ENCODE measurements around the gene SORBS1. TPM values are rescaled to one million over a fixed set of nuclear protein-coding genes. Genes with fewer than 3 reads are reported as not detected.

SORBS1 gene
- total RNA-seq, 1 experiment from 2014 or later = 0.56 TPM

DNA sequence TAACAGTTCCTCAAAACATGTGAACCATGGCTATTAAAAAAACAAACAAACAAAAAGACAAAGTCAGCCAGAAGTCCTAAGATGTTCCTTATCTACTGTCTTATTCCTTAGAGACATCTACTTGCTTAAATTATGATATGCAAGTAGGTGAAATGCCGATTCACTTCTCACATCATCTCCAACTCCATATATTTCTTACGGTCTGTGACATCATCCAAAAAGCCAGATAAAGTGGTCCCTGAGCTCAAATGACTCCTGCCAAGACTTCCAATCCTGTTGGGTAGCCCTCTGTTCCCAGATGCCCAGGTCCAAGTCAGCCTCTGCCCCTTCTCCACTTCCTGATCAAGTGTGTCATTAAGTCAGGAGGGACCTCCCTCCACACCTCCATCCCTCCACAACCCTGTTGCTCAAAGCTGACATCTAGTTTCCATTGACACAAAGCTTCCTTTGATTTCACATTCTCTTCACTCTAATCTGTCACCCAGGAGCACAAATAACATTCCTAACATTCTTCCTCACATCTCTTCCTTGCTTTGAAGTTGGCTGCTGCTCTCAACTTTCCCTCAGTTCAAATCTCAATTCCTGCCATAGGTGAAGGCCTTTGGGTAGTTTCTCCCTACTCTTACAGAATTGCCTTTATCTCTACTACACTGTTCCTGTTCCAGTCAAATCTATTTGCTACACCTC lies 214.3 kb downstream of the SORBS1 start:
- BruUV-seq (replicated peaks) = no TSS peak
- Histone ChIP-seq H3K27ac (ENCODE audit: low read depth, low read length, poor library complexity, severe bottlenecking) (no peak overlapping the region), H3K36me3 (ENCODE audit: insufficient read depth, low read length, poor library complexity, severe bottlenecking) (no peaks in the 10 kb centered on the region), H3K27me3 (replicated peaks; ENCODE audit: insufficient read depth, low read depth, low read length, poor library complexity) (peaks cover 5% of the 10 kb centered on the region), H3K4me3 (ENCODE audit: low read depth, low read length, poor library complexity, severe bottlenecking) (no peak overlapping the region), H3K9me3 (ENCODE audit: low read depth, low read length, poor library complexity, severe bottlenecking) (no peaks in the 10 kb centered on the region), H3K4me1 (ENCODE audit: insufficient read depth, low read length, poor library complexity, severe bottlenecking) (peaks cover 4% of the 10 kb centered on the region)
- CTCF ChIA-PET = no interaction called here
- DNase-seq (ENCODE audit: low spot score) = no peak
- POLR2A ChIA-PET (ENCODE audit: low non-redundant PET) = no interaction called here
- no peak for TF ChIP-seq EZH2 (IDR thresholded peaks at IDR 0.05; ENCODE audit: borderline replicate concordance, low read depth, low read length, poor library complexity, severe bottlenecking)
- TF ChIP-seq, protein P1, sequence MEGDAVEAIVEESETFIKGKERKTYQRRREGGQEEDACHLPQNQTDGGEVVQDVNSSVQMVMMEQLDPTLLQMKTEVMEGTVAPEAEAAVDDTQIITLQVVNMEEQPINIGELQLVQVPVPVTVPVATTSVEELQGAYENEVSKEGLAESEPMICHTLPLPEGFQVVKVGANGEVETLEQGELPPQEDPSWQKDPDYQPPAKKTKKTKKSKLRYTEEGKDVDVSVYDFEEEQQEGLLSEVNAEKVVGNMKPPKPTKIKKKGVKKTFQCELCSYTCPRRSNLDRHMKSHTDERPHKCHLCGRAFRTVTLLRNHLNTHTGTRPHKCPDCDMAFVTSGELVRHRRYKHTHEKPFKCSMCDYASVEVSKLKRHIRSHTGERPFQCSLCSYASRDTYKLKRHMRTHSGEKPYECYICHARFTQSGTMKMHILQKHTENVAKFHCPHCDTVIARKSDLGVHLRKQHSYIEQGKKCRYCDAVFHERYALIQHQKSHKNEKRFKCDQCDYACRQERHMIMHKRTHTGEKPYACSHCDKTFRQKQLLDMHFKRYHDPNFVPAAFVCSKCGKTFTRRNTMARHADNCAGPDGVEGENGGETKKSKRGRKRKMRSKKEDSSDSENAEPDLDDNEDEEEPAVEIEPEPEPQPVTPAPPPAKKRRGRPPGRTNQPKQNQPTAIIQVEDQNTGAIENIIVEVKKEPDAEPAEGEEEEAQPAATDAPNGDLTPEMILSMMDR (conservative IDR thresholded peaks at IDR 0.05; ENCODE audit: low read depth, low read length) = no peak
- intact Hi-C loops (cut with micrococcal nuclease; ENCODE audit: unreplicated experiment) = no loop called here

DNA sequence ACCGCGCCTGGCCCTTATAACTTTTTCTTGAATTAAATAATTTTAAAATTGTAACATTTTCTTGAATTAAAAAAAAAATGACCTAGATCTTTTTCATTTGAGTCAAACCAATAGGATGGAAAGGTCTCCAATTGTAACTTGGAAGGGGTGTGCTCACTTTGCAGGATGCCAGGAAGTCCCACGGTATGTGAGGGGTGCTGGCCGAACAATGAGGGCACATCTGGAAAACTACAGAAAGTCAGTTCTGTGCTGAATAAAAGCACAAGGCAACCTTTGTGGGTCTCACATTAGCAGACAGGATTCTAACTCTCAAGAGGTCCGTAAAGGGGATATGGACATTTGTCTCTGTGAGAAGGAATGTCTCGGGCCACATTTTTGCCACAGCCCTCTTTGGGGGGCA lies 217.6 kb downstream of the SORBS1 start:
- ChIA-PET CTCF (no interaction called here), POLR2A (ENCODE audit: low non-redundant PET) (no interaction called here)
- Histone ChIP-seq H3K36me3 (ENCODE audit: insufficient read depth, low read length, poor library complexity, severe bottlenecking) (no peaks in the 10 kb centered on the region), H3K27ac (ENCODE audit: low read depth, low read length, poor library complexity, severe bottlenecking) (no peak overlapping the region), H3K9me3 (ENCODE audit: low read depth, low read length, poor library complexity, severe bottlenecking) (no peaks in the 10 kb centered on the region), H3K4me1 (ENCODE audit: insufficient read depth, low read length, poor library complexity, severe bottlenecking) (peaks cover 7% of the 10 kb centered on the region), H3K27me3 (replicated peaks; ENCODE audit: insufficient read depth, low read depth, low read length, poor library complexity) (no peaks in the 10 kb centered on the region), H3K4me3 (ENCODE audit: low read depth, low read length, poor library complexity, severe bottlenecking) (no peak overlapping the region)
- BruUV-seq (replicated peaks) = no TSS peak
- TF ChIP-seq EZH2 (IDR thresholded peaks at IDR 0.05; ENCODE audit: borderline replicate concordance, low read depth, low read length, poor library complexity, severe bottlenecking) = no peak
- TF ChIP-seq, protein P1 (conservative IDR thresholded peaks at IDR 0.05; ENCODE audit: low read depth, low read length) = no peak
- intact Hi-C loops (cut with micrococcal nuclease; ENCODE audit: unreplicated experiment) = no loop called here
- DNase-seq (ENCODE audit: low spot score) = no peak

DNA sequence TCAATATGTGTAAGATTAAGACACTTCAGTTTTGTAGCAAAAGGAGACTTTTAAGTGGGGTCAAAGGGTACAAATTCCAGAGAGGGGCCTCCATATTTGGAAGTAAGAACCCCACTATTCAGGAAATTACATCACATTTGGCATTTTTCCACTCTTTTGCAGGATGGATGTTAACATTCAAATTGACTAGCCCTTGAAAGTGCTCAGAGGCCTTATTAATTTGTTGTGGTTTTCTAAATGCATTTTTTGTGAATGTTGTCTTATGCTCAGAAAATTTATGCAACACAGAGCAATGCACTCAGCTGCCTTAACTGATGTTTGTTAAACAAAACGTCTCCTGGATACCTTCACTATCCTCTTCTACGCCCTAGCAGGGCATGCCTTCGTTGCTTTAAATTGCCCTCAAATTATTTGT lies 219.4 kb downstream of the SORBS1 start:
- Histone ChIP-seq H3K9me3 (ENCODE audit: low read depth, low read length, poor library complexity, severe bottlenecking) (no peaks in the 10 kb centered on the region), H3K36me3 (ENCODE audit: insufficient read depth, low read length, poor library complexity, severe bottlenecking) (no peaks in the 10 kb centered on the region), H3K27me3 (replicated peaks; ENCODE audit: insufficient read depth, low read depth, low read length, poor library complexity) (no peaks in the 10 kb centered on the region), H3K4me3 (ENCODE audit: low read depth, low read length, poor library complexity, severe bottlenecking) (no peak overlapping the region), H3K27ac (ENCODE audit: low read depth, low read length, poor library complexity, severe bottlenecking) (no peak overlapping the region), H3K4me1 (ENCODE audit: insufficient read depth, low read length, poor library complexity, severe bottlenecking) (peaks cover 7% of the 10 kb centered on the region)
- intact Hi-C loops (cut with micrococcal nuclease; ENCODE audit: unreplicated experiment) = no loop called here
- no peak for TF ChIP-seq EZH2 (IDR thresholded peaks at IDR 0.05; ENCODE audit: borderline replicate concordance, low read depth, low read length, poor library complexity, severe bottlenecking)
- TF ChIP-seq, protein P1 (conservative IDR thresholded peaks at IDR 0.05; ENCODE audit: low read depth, low read length) = no peak
- peak; percentile 77 for DNase-seq (ENCODE audit: low spot score)
- ChIA-PET POLR2A (ENCODE audit: low non-redundant PET) (no interaction called here), CTCF (interaction anchor here (0.6 kb wide), 1 partner anchor 19 kb away, joined by 4 read pairs; no protein-coding TSS in a partner anchor)
- BruUV-seq (replicated peaks) = no TSS peak

All from A673 (cell line).